ENCODE results near the gene MYBPC1. TPM values are rescaled to one million over a fixed set of nuclear protein-coding genes. Genes with fewer than 3 reads are reported as not detected.
"Not testable (repeated sequence)": the region's sequence is repeated elsewhere in the genome, so short reads cannot be mapped to it uniquely, and the experiment has no call there.

Gene MYBPC1
- polyA plus RNA-seq, 4 donors, result 0.16 to 6.4 (median 3.6) TPM

GRCh38 chr12:101670007-101670671 lies 75.4 kb downstream of the MYBPC1 start:
- DNase-seq (peak; percentile 47 to 75), FAIRE-seq (no peak)
- H3K4me3 ChIP-seq (ENCODE audit: low read depth in 1 of 3, low read length in 3 of 3), result no peak overlapping the region
- 32 to 48% (median 40%) methylated on average over 6 of the region's 6 CpGs for whole genome bisulfite sequencing, 3 donors
- no peaks in the 10 kb centered on the region for H3K9me3 ChIP-seq (ENCODE audit: control insufficient read depth in 2 of 2, insufficient read depth in 1 of 2, low read depth in 1 of 2, low read length in 1 of 2)
- H3K36me3 ChIP-seq (ENCODE audit: control insufficient read depth in 3 of 3, insufficient read depth in 2 of 3, low read depth in 1 of 3, low read length in 3 of 3), result no peaks in the 10 kb centered on the region
- H3K27me3 ChIP-seq (ENCODE audit: control insufficient read depth in 3 of 3, insufficient read depth in 3 of 3, low read length in 3 of 3), result no peaks in the 10 kb centered on the region
- no peak overlapping the region for H3K27ac ChIP-seq (ENCODE audit: low read depth in 1 of 3, low read length in 2 of 3)
- H3K4me1 ChIP-seq (ENCODE audit: control insufficient read depth in 3 of 3, insufficient read depth in 2 of 3, low read depth in 1 of 3, low read length in 2 of 3), result peaks cover 0 to 1% (median 0%) of the 10 kb centered on the region in 3 donors

DNA sequence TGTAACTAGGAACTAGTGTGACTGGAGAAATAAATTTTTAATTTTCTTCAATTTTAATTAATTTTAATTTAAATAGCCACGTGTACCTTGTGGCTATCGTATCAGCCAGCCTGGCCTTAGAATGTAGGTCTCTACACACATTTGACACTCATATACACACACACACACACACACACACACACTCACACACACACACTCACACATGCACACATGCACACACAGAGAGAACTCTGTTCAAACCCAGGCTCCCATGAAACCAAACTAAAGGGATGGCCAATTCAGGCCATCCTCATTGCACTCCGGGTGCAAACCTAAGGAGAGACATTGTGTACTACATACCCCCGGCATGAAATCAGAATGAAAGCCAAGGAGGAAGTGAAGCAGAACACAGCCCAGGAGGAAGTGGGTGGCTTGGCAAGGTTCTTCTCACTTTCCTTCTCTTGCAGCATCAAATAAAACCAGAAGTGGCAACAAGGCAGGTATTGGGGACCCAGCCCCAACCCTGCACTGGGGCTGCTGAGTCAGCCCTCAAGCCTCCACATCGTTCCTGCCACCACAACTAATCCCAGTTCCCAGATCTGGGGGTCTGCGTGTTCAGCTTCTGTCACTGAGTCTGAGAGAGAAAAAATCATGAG lies 76.5 kb downstream of the MYBPC1 start:
- Histone ChIP-seq H3K4me3 (ENCODE audit: low read depth in 1 of 3, low read length in 3 of 3) (no peak overlapping the region), H3K4me1 (ENCODE audit: control insufficient read depth in 3 of 3, insufficient read depth in 2 of 3, low read depth in 1 of 3, low read length in 2 of 3) (peaks cover 0 to 1% (median 0%) of the 10 kb centered on the region in 3 donors), H3K27ac (ENCODE audit: low read depth in 1 of 3, low read length in 2 of 3) (no peak overlapping the region), H3K9me3 (ENCODE audit: control insufficient read depth in 2 of 2, insufficient read depth in 1 of 2, low read depth in 1 of 2, low read length in 1 of 2) (no peaks in the 10 kb centered on the region), H3K36me3 (ENCODE audit: control insufficient read depth in 3 of 3, insufficient read depth in 2 of 3, low read depth in 1 of 3, low read length in 3 of 3) (no peaks in the 10 kb centered on the region), H3K27me3 (ENCODE audit: control insufficient read depth in 3 of 3, insufficient read depth in 3 of 3, low read length in 3 of 3) (no peaks in the 10 kb centered on the region)
- DNase-seq, result peak in 1 of 2 donors; percentile 31
- 59 to 68% (median 65%) methylated on average over 6 of the region's 6 CpGs for WGBS, 3 donors
- FAIRE-seq, result no peak

GRCh38 chr12:101671833-101672232 lies 77.1 kb downstream of the MYBPC1 start:
- 80 to 93% (median 87%) methylated on average over 4 of the region's 4 CpGs for WGBS, 3 donors
- DNase-seq (no peak), FAIRE-seq (no peak)
- H3K9me3 ChIP-seq (ENCODE audit: control insufficient read depth in 2 of 2, insufficient read depth in 1 of 2, low read depth in 1 of 2, low read length in 1 of 2), result no peaks in the 10 kb centered on the region
- H3K36me3 ChIP-seq (ENCODE audit: control insufficient read depth in 3 of 3, insufficient read depth in 2 of 3, low read depth in 1 of 3, low read length in 3 of 3), result no peaks in the 10 kb centered on the region
- no peaks in the 10 kb centered on the region for H3K27me3 ChIP-seq (ENCODE audit: control insufficient read depth in 3 of 3, insufficient read depth in 3 of 3, low read length in 3 of 3)
- H3K4me3 ChIP-seq (ENCODE audit: low read depth in 1 of 3, low read length in 3 of 3), result no peak overlapping the region
- peaks cover 0 to 1% (median 0%) of the 10 kb centered on the region in 3 donors for H3K4me1 ChIP-seq (ENCODE audit: control insufficient read depth in 3 of 3, insufficient read depth in 2 of 3, low read depth in 1 of 3, low read length in 2 of 3)
- H3K27ac ChIP-seq (ENCODE audit: low read depth in 1 of 3, low read length in 2 of 3), result no peak overlapping the region

GRCh38 chr12:101675555-101675954 lies 80.8 kb downstream of the MYBPC1 start:
- no peak for FAIRE-seq
- Histone ChIP-seq H3K4me3 (ENCODE audit: low read depth in 1 of 3, low read length in 3 of 3) (no peak overlapping the region), H3K27ac (ENCODE audit: low read depth in 1 of 3, low read length in 2 of 3) (no peak overlapping the region), H3K36me3 (ENCODE audit: control insufficient read depth in 3 of 3, insufficient read depth in 2 of 3, low read depth in 1 of 3, low read length in 3 of 3) (no peaks in the 10 kb centered on the region), H3K27me3 (ENCODE audit: control insufficient read depth in 3 of 3, insufficient read depth in 3 of 3, low read length in 3 of 3) (no peaks in the 10 kb centered on the region), H3K9me3 (ENCODE audit: control insufficient read depth in 2 of 2, insufficient read depth in 1 of 2, low read depth in 1 of 2, low read length in 1 of 2) (no peaks in the 10 kb centered on the region), H3K4me1 (ENCODE audit: control insufficient read depth in 3 of 3, insufficient read depth in 2 of 3, low read depth in 1 of 3, low read length in 2 of 3) (peaks cover 0 to 1% (median 0%) of the 10 kb centered on the region in 3 donors)
- no peak for DNase-seq
- 89 to 94% (median 90%) methylated on average over 2 of the region's 2 CpGs for WGBS, 3 donors

GRCh38 chr12:101676497-101676896 lies 81.7 kb downstream of the MYBPC1 start:
- FAIRE-seq; H3K4me3 ChIP-seq (ENCODE audit: low read depth in 1 of 3, low read length in 3 of 3); H3K4me1 ChIP-seq (ENCODE audit: control insufficient read depth in 3 of 3, insufficient read depth in 2 of 3, low read depth in 1 of 3, low read length in 2 of 3); H3K27me3 ChIP-seq (ENCODE audit: control insufficient read depth in 3 of 3, insufficient read depth in 3 of 3, low read length in 3 of 3); H3K9me3 ChIP-seq (ENCODE audit: control insufficient read depth in 2 of 2, insufficient read depth in 1 of 2, low read depth in 1 of 2, low read length in 1 of 2); DNase-seq; H3K27ac ChIP-seq (ENCODE audit: low read depth in 1 of 3, low read length in 2 of 3); H3K36me3 ChIP-seq (ENCODE audit: control insufficient read depth in 3 of 3, insufficient read depth in 2 of 3, low read depth in 1 of 3, low read length in 3 of 3): not testable (repeated sequence)
- 32 to 65% (median 58%) methylated on average over 3 of the region's 3 CpGs for WGBS, 3 donors

DNA sequence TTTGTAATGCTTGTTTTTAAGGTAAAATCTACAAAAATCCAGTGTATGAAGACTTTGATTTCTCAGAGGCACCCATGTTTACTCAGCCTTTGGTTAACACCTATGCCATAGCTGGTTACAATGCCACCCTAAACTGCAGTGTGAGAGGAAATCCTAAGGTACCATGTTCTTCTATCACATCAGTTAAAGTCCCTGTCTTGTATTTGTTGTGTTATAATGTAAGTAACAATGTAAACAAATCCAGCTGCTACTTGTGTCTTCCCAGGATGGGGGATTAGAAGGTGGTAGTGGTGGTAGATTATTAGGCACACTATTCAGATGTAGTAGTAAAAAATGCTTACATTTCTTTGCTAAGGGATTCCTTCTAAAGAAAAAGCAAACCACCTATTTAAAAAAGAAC lies 83.3 kb downstream of the MYBPC1 start:
- no peaks in the 10 kb centered on the region for H3K4me1 ChIP-seq (ENCODE audit: control insufficient read depth in 3 of 3, insufficient read depth in 2 of 3, low read depth in 1 of 3, low read length in 2 of 3)
- no peaks in the 10 kb centered on the region for H3K9me3 ChIP-seq (ENCODE audit: control insufficient read depth in 2 of 2, insufficient read depth in 1 of 2, low read depth in 1 of 2, low read length in 1 of 2)
- H3K36me3 ChIP-seq (ENCODE audit: control insufficient read depth in 3 of 3, insufficient read depth in 2 of 3, low read depth in 1 of 3, low read length in 3 of 3), result no peaks in the 10 kb centered on the region
- no peak overlapping the region for H3K4me3 ChIP-seq (ENCODE audit: low read depth in 1 of 3, low read length in 3 of 3)
- FAIRE-seq (no peak), DNase-seq (no peak)
- H3K27ac ChIP-seq (ENCODE audit: low read depth in 1 of 3, low read length in 2 of 3), result no peak overlapping the region
- no peaks in the 10 kb centered on the region for H3K27me3 ChIP-seq (ENCODE audit: control insufficient read depth in 3 of 3, insufficient read depth in 3 of 3, low read length in 3 of 3)

- no peaks in the 10 kb centered on the region for H3K9me3 ChIP-seq (ENCODE audit: control insufficient read depth in 2 of 2, insufficient read depth in 1 of 2, low read depth in 1 of 2, low read length in 1 of 2)
- no peaks in the 10 kb centered on the region for H3K27me3 ChIP-seq (ENCODE audit: control insufficient read depth in 3 of 3, insufficient read depth in 3 of 3, low read length in 3 of 3)
- DNase-seq (no peak), FAIRE-seq (no peak)
- WGBS, 3 donors, result 81 to 88% (median 85%) methylated on average over 3 of the region's 3 CpGs
- no peaks in the 10 kb centered on the region for H3K36me3 ChIP-seq (ENCODE audit: control insufficient read depth in 3 of 3, insufficient read depth in 2 of 3, low read depth in 1 of 3, low read length in 3 of 3)
- H3K4me3 ChIP-seq (ENCODE audit: low read depth in 1 of 3, low read length in 3 of 3), result no peak overlapping the region
- H3K4me1 ChIP-seq (ENCODE audit: control insufficient read depth in 3 of 3, insufficient read depth in 2 of 3, low read depth in 1 of 3, low read length in 2 of 3), result no peaks in the 10 kb centered on the region
- H3K27ac ChIP-seq (ENCODE audit: low read depth in 1 of 3, low read length in 2 of 3), result no peak overlapping the region
Observed at GRCh38 chr12:101680240-101680639, 85.5 kb downstream of the MYBPC1 start.

DNA sequence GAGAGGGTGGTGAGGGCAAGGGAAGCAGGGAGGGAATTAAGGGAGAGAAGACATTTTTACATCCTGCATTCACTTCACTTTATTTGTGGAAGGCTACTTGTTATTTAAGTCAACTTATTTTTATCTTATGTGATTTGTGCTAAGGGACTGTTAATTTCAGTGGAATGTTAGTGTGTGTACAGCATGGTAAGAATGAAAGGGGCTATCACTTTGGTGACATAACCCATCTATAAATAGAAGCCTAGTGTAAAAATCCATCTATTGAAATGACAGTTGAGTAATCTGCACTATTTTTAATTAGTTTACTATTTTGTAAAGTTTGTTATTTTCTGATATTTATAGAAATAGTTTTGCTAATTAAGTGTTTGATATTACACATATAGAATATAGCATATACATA lies 85.9 kb downstream of the MYBPC1 start:
- H3K9me3 ChIP-seq (ENCODE audit: control insufficient read depth in 2 of 2, insufficient read depth in 1 of 2, low read depth in 1 of 2, low read length in 1 of 2), result no peaks in the 10 kb centered on the region
- DNase-seq (no peak), FAIRE-seq (no peak)
- H3K27me3 ChIP-seq (ENCODE audit: control insufficient read depth in 3 of 3, insufficient read depth in 3 of 3, low read length in 3 of 3), result no peaks in the 10 kb centered on the region
- H3K36me3 ChIP-seq (ENCODE audit: control insufficient read depth in 3 of 3, insufficient read depth in 2 of 3, low read depth in 1 of 3, low read length in 3 of 3), result no peaks in the 10 kb centered on the region
- H3K4me3 ChIP-seq (ENCODE audit: low read depth in 1 of 3, low read length in 3 of 3), result no peak overlapping the region
- H3K4me1 ChIP-seq (ENCODE audit: control insufficient read depth in 3 of 3, insufficient read depth in 2 of 3, low read depth in 1 of 3, low read length in 2 of 3), result no peaks in the 10 kb centered on the region
- no peak overlapping the region for H3K27ac ChIP-seq (ENCODE audit: low read depth in 1 of 3, low read length in 2 of 3)

DNA sequence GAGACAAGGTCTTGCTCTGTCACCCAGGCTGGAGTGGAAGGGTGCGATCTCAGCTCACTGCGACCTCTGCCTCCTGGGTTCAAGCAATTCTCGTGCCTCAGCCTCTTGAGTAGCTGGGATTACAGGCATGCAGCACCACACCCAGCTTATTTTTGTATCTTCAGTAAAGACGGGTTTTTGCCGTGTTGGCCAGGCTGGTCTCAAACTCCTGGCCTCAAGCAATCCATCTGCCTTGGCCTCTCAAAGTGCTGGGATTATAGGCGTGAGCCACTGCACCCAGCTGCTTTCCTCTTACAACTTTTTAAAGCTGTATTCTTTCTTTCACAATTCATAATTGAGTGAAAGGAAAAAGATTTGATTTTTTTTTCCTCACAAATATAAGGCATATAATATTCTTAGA lies 86.9 kb downstream of the MYBPC1 start:
- H3K4me1 ChIP-seq (ENCODE audit: control insufficient read depth in 3 of 3, insufficient read depth in 2 of 3, low read depth in 1 of 3, low read length in 2 of 3); H3K4me3 ChIP-seq (ENCODE audit: low read depth in 1 of 3, low read length in 3 of 3); H3K9me3 ChIP-seq (ENCODE audit: control insufficient read depth in 2 of 2, insufficient read depth in 1 of 2, low read depth in 1 of 2, low read length in 1 of 2); H3K36me3 ChIP-seq (ENCODE audit: control insufficient read depth in 3 of 3, insufficient read depth in 2 of 3, low read depth in 1 of 3, low read length in 3 of 3); DNase-seq; H3K27ac ChIP-seq (ENCODE audit: low read depth in 1 of 3, low read length in 2 of 3); FAIRE-seq; H3K27me3 ChIP-seq (ENCODE audit: control insufficient read depth in 3 of 3, insufficient read depth in 3 of 3, low read length in 3 of 3): not testable (repeated sequence)
- 63 to 78% (median 72%) methylated on average over 6 of the region's 6 CpGs for WGBS, 3 donors

All from small intestine (tissue), 7 donors.